CD14-positive monocyte (primary cell): ENCODE measurements around the gene USP53. TPM values are rescaled to one million over a fixed set of nuclear protein-coding genes. Genes with fewer than 3 reads are reported as not detected.

Source experiments
- DNase-seq, 3 donors: peaks; one replicate each; pipeline ENCODE4 v3.0.0-alpha.2; 2011 to 2022
- H2AFZ ChIP-seq: 2 replicates; pipeline ENCODE4 v1.6.0; 2012; ENCODE audit warnings: mild to moderate bottlenecking, low read depth, low read length, inconsistent platforms; ENCODE audit not compliant: insufficient read depth, poor library complexity, severe bottlenecking
- H3K27ac ChIP-seq, 2 donors: 1 replicate in 1 of 2; 2 replicates in 1 of 2; pipeline ENCODE4 v1.5.1; 2012 to 2013; ENCODE audit warnings: low read length in 2 of 2, control low read depth in 1 of 2, inconsistent platforms in 1 of 2, low read depth in 1 of 2, mild to moderate bottlenecking in 1 of 2
- H3K27me3 ChIP-seq, 2 donors: one replicate each; pipeline versions ENCODE4 v1.6.0 to v1.6.1; 2011 to 2013; ENCODE audit warnings: low read length in 2 of 2; ENCODE audit not compliant: control insufficient read depth in 2 of 2, insufficient read depth in 2 of 2
- H3K36me3 ChIP-seq, 2 donors: replicated peaks in 1 of 2; 1 replicate in 1 of 2; 2 replicates in 1 of 2; pipeline versions ENCODE4 v1.5.1 to v1.6.1; 2012 to 2013; ENCODE audit warnings: low read length in 2 of 2, control low read depth in 1 of 2, inconsistent platforms in 1 of 2, mild to moderate bottlenecking in 1 of 2; ENCODE audit not compliant: insufficient read depth in 2 of 2, control insufficient read depth in 1 of 2
- H3K4me1 ChIP-seq, 2 donors: 1 replicate in 1 of 2; 2 replicates in 1 of 2; pipeline versions ENCODE4 v1.5.1 to v1.6.1; 2012 to 2013; ENCODE audit warnings: low read length in 2 of 2, control low read depth in 1 of 2, inconsistent platforms in 1 of 2, mild to moderate bottlenecking in 1 of 2, moderate library complexity in 1 of 2; ENCODE audit not compliant: insufficient read depth in 2 of 2, control insufficient read depth in 1 of 2
- H3K4me2 ChIP-seq: replicated peaks from 2 replicates; pipeline ENCODE3; 2012; ENCODE audit warnings: low read length, moderate library complexity, mild to moderate bottlenecking; ENCODE audit not compliant: poor library complexity, severe bottlenecking; ENCODE audit errors: extremely low read depth
- H3K4me3 ChIP-seq, 3 experiments: fragments of 200-600 bp in 1 of 3; sonication (generic) in 1 of 3; replicated peaks in 1 of 3; 1 replicate in 2 of 3; 2 replicates in 1 of 3; pipeline ENCODE4 v1.5.1; 2011 to 2013; ENCODE audit warnings: low read length in 3 of 3, mild to moderate bottlenecking in 3 of 3, control low read depth in 2 of 3, low read depth in 2 of 3, inconsistent platforms in 1 of 3, moderate library complexity in 1 of 3
- H3K79me2 ChIP-seq: 2 replicates; pipeline ENCODE4 v1.6.0; 2012; ENCODE audit warnings: mild to moderate bottlenecking, control low read depth, inconsistent platforms, low read length, moderate library complexity; ENCODE audit not compliant: insufficient read depth
- H3K9ac ChIP-seq: 2 replicates; pipeline ENCODE4 v1.6.0; 2017; ENCODE audit warnings: low read length, mild to moderate bottlenecking; ENCODE audit not compliant: insufficient read depth, poor library complexity, severe bottlenecking
- H3K9me3 ChIP-seq, 2 donors: replicated peaks in 1 of 2; 1 replicate in 1 of 2; 2 replicates in 1 of 2; pipeline versions ENCODE4 v1.5.1 to v1.6.1; 2012 to 2013; ENCODE audit warnings: low read length in 2 of 2, control low read depth in 1 of 2; ENCODE audit not compliant: control insufficient read depth in 1 of 2, insufficient read depth in 1 of 2
- H4K20me1 ChIP-seq: 2 replicates; pipeline ENCODE4 v1.6.0; 2012; ENCODE audit warnings: mild to moderate bottlenecking, low read length, control low read depth, moderate library complexity; ENCODE audit not compliant: insufficient read depth
- H3K27ac Mint-ChIP-seq, 7 donors: one replicate each; pipeline ENCODE4 v1.8.0; 2020; ENCODE audit warnings: mild to moderate bottlenecking in 7 of 7, mixed read lengths in 7 of 7, moderate library complexity in 6 of 7, inconsistent platforms in 2 of 7
- H3K27me3 Mint-ChIP-seq, 3 donors: one replicate each; pipeline ENCODE4 v1.8.0; 2021 to 2022; ENCODE audit warnings: low read depth in 3 of 3, mild to moderate bottlenecking in 3 of 3, mixed read lengths in 3 of 3, moderate library complexity in 3 of 3, inconsistent platforms in 1 of 3
- H3K36me3 Mint-ChIP-seq, 2 donors: one replicate each; pipeline ENCODE4 v1.8.0; 2020; ENCODE audit warnings: mixed read lengths in 2 of 2, inconsistent platforms in 1 of 2, mild to moderate bottlenecking in 1 of 2
- H3K4me1 Mint-ChIP-seq: one replicate; pipeline ENCODE4 v1.8.0; 2020; ENCODE audit warnings: mild to moderate bottlenecking, mixed read lengths
- H3K4me3 Mint-ChIP-seq, 2 donors: one replicate each; pipeline ENCODE4 v1.8.0; 2020; ENCODE audit warnings: mild to moderate bottlenecking in 2 of 2, mixed read lengths in 2 of 2, moderate library complexity in 1 of 2
- H3K9me3 Mint-ChIP-seq, 7 donors: one replicate each; pipeline ENCODE4 v1.8.0; 2020 to 2022; ENCODE audit warnings: mixed read lengths in 7 of 7, mild to moderate bottlenecking in 6 of 7, moderate library complexity in 6 of 7, inconsistent platforms in 2 of 7
- CTCF ChIP-seq: fragments of 200-600 bp; IDR thresholded peaks from one replicate; pipeline ENCODE4 v1.8.0; 2022; ENCODE audit warnings: antibody characterized with exemption, mild to moderate bottlenecking
- WGBS: methylation state at CpG from one replicate; pipeline ENCODE4 v1.1.5; 2013; ENCODE audit warnings: missing lambda C conversion rate; ENCODE audit not compliant: insufficient coverage; 5-methylcytosine and 5-hydroxymethylcytosine counted together
- intact Hi-C, 2 donors: fragments of 100-400 bp; cut with micrococcal nuclease; formaldehyde crosslinking; loops; one replicate each; pipeline versions ENCODE4 v1.15.0 to v1.15.1; 2023
- polyA plus RNA-seq, 3 donors: library from polyadenylated mRNA; depleted of rRNA in 1 of 3; unstranded in 2 of 3; stranded (reverse) in 1 of 3; fragments of 300-500 nt in 2 of 3; fragments of >200 nt in 1 of 3; fragmentation: Illumina TruSeq in 2 of 3; gene quantifications; 1 replicate in 2 of 3; 2 replicates in 1 of 3; pipeline ENCODE4 v1.2.3, GENCODE V29; 2012 to 2021

Gene USP53
- polyA plus RNA-seq, 3 donors, result 0.11 to 0.44 (median 0.22) TPM

- H3K36me3 Mint-ChIP-seq, result peaks cover 0 to 1% of the 10 kb centered on the region in 2 donors
- TF ChIP-seq CTCF, result no peak
These were observed 24.7 kb downstream of the USP53 start for GRCh38 chr4:119237201-119237600.

GRCh38 chr4:119237642-119238041 lies 25.1 kb downstream of the USP53 start:
- Mint-ChIP-seq H3K9me3 (no peaks in the 10 kb centered on the region), H3K27ac (no peak overlapping the region), H3K36me3 (peaks cover 0 to 1% of the 10 kb centered on the region in 2 donors), H3K4me1 (peaks cover 10% of the 10 kb centered on the region), H3K27me3 (peaks cover 0 to 1% (median 0%) of the 10 kb centered on the region in 3 donors), H3K4me3 (no peak overlapping the region)
- H3K9ac ChIP-seq, result no peak overlapping the region
- H4K20me1 ChIP-seq, result no peaks in the 10 kb centered on the region
- no peaks in the 10 kb centered on the region for H3K36me3 ChIP-seq
- H3K27me3 ChIP-seq, result no peaks in the 10 kb centered on the region
- H3K4me3 ChIP-seq, result no peak overlapping the region
- H3K9me3 ChIP-seq, result no peaks in the 10 kb centered on the region
- H3K27ac ChIP-seq, result no peak overlapping the region
- TF ChIP-seq CTCF, result no peak
- H3K4me2 ChIP-seq, result no peak overlapping the region
- no peak overlapping the region for H2AFZ ChIP-seq
- no peak for DNase-seq
- WGBS, result no CpG with 5 or more reads among the region's 2 CpGs
- H3K4me1 ChIP-seq, result peaks cover 0 to 3% of the 10 kb centered on the region in 2 donors
- no peaks in the 10 kb centered on the region for H3K79me2 ChIP-seq
- intact Hi-C loops, result no loop called here

More at GRCh38 chr4:119237201-119237600, 24.7 kb downstream of the USP53 start:
- Histone ChIP-seq H3K4me1 (peaks cover 0 to 3% of the 10 kb centered on the region in 2 donors), H3K4me2 (no peak overlapping the region), H2AFZ (no peak overlapping the region), H3K79me2 (no peaks in the 10 kb centered on the region), H4K20me1 (no peaks in the 10 kb centered on the region), H3K27ac (no peak overlapping the region), H3K9ac (no peak overlapping the region), H3K9me3 (no peaks in the 10 kb centered on the region), H3K27me3 (no peaks in the 10 kb centered on the region), H3K4me3 (no peak overlapping the region), H3K36me3 (no peaks in the 10 kb centered on the region)
- Mint-ChIP-seq H3K9me3 (no peaks in the 10 kb centered on the region), H3K4me1 (peaks cover 10% of the 10 kb centered on the region), H3K27me3 (peaks cover 0 to 1% (median 0%) of the 10 kb centered on the region in 3 donors), H3K4me3 (no peak overlapping the region), H3K27ac (no peak overlapping the region)
- WGBS, result 96% methylated on average over 4 of the region's 9 CpGs
- DNase-seq, result no peak
- intact Hi-C loops, result no loop called here
